CD4-positive, alpha-beta T cell treated with Interleukin-17A for 1 hour (primary cell): Measurements from ENCODE around the gene CAPNS1.
"Not testable (repeated sequence)": the region's sequence is repeated elsewhere in the genome, so short reads cannot be mapped to it uniquely, and the experiment has no call there.

Source experiments
- DNase-seq: peaks from one replicate; pipeline ENCODE4 v3.0.0-alpha.2; 2020

CAPNS1 gene

DNA sequence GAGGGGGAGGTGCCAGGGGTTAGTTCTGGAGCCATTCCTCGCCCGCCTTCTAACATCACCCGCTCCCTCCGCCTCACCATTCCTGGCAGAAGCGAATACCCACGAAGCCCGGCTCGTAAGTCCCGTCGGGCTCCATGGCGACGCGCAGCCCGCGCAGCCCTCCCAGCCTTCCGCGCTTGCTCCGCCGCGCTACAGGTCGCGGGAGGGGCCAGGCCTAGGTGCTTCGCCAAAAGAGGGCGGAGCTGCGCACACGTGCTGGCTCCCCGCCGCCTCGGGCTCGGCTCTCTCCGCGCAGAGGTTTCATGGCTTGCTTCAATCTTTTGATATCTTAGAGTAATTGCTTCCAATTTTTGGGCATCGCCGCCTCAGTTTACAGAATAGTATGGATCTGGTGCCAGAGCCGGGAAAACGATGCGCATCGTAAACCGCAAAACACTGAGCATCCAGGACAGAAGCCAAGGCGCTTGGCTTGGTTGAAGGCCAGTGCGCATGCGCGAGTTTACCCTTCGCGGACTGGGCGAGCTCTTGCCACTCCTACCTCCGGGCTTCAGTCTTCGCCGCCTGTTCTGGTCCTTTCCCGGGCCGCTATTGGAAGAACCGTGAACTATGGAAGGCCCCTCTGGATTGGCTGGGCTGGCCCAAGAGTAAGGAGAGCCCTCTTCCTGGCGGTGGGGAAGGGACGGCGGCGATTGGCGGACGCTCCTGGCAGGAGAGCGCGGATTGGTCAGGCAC lies 25.0 kb upstream of the CAPNS1 start, which contains the start of gene POLR2I:
Gene POLR2I, minus strand, starts transcription at position 155 of the 732 bp plus-strand sequence. Its CDS starts 19 bp downstream, at position 136.
- peak; percentile 100 for DNase-seq

DNA sequence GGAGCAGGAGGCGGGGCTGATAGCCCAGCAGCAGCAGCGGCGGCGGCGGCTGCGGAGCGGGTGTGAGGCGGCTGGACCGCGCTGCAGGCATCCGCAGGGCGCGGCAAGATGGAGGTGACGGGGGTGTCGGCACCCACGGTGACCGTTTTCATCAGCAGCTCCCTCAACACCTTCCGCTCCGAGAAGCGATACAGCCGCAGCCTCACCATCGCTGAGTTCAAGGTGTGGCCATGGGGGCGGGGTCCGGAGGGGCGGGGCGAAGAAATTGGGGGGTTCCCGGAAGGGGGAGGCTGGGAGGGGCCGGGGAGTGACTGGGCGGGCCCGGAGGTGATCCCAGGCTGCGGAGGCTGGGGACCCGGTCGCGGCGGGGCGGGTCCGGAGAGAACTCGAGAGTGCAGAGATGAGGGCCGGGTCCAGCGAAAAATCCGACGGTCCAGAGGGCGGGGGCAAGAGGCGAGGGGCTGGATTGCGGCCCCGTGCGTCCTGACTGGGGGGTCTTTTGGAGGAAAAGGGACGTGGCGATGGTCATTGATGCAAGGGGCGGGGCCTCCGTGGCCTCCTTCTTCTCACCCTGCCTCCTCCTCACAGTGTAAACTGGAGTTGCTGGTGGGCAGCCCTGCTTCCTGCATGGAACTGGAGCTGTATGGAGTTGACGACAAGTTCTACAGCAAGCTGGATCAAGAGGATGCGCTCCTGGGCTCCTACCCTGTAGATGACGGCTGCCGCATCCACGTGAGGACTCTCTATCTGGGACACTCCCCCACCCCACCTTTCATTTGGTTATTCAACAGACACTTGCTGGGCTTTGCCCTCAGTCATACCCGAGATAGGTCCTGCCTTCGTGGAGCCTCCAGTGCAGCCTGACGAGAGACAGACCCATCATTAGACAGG lies 24.2 kb upstream of the CAPNS1 start, which contains the start of gene TBCB:
Gene TBCB, plus strand, starts transcription at position 16 of the 891 bp plus-strand sequence. Its CDS starts 93 bp downstream, at position 109.
- no peak for DNase-seq

DNA sequence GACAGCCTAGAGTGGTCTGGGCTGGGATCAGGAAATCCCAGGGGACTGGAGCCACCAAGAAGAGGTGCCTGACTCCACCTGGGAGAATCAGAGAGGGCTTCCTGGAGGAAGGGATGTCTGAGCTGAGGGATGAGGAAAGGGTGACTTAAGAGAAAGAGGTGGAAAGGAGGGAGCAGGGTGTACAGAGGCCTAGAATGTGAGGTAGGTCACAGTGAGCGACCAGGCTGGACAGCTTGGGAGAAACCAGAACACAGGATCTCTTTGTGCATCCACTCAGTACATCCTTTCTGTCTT lies 23.6 kb upstream of the CAPNS1 start:
- DNase-seq: no peak

DNA sequence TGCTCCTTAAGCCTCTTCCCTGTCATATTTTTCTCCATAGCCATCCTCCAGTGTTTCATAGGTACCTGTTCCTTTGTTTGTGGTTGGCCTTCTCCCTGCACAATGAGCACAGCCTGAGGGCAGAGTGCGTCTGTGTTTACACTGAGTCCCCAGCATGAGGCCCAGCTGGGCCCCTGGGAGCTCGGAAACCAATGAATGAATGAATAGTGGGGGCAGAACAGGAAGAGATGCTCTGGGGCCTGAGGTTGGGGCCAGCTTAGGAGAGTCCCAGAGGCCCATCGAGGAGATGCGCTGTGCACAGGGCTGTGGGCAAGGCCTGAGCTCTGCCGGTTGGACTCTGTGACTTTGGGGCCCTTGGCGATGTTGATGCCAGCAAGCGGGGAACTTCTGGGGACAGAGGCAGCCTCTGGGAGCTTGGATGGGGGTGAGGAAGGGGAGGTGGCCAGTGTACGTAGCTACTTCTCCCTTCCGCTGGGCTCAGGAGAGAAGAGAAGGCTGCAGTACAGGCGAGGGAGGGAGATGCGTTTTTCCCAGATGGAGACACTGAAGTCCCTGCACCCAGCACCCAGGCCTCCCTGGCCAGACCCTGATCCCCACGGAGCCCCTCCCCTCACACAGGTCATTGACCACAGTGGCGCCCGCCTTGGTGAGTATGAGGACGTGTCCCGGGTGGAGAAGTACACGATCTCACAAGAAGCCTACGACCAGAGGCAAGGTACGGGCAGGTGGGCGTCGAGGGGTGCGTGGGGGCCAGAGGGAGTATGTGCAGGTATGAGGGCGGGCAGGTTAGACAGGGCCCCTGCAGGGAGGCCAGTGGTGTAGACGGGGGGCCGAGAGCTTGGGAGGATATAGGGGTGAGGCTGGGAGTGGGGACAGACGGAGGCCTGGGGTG lies 19.5 kb upstream of the CAPNS1 start:
- DNase-seq: no peak

DNA sequence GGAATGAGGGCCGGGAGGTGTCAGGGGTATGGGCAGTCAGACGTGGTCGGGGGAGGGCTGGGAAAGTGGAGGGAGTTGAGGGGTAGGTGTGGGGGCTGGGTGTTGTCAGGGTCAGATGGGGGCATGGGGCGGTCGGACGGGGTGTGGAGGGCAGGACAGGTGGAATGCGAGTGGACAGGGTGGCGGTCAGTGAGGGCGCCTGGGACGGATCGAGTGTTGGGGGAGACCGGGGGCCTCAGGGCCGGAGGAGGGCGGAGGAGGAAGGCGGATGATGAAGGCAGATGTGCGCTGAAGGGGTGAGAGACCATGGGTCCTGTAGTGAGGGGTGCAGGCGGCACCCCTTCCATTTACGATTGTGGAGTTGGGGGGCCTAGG lies 18.9 kb upstream of the CAPNS1 start:
- no peak for DNase-seq

GRCh38 chr19:36121486-36122124 lies 18.3 kb upstream of the CAPNS1 start:
- DNase-seq: no peak

- DNase-seq: no peak
These were observed 14.3 kb upstream of the CAPNS1 start for GRCh38 chr19:36125557-36125956.

GRCh38 chr19:36128392-36128736 lies 11.5 kb upstream of the CAPNS1 start:
- peak; percentile 11 for DNase-seq

DNA sequence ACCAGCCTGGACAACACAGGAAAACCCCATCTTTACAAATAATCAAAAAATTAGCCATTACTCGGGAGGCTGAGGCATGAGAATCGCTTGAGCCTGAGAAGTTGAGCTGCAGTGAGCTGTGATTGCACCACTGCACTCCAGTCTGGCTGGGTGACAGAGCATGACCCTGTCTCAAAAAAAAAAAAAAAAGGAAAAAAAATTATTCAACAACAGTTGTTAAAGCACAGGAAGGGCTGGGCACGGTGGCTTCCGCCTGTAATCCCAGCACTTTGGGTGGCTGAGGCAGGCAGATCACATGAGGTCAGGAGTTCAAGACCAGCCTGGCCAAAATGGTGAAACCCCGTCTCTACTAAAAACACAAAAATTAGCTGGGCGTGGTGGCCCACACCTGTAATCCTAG lies 8.6 kb upstream of the CAPNS1 start:
- peak; percentile 39 for DNase-seq

DNA sequence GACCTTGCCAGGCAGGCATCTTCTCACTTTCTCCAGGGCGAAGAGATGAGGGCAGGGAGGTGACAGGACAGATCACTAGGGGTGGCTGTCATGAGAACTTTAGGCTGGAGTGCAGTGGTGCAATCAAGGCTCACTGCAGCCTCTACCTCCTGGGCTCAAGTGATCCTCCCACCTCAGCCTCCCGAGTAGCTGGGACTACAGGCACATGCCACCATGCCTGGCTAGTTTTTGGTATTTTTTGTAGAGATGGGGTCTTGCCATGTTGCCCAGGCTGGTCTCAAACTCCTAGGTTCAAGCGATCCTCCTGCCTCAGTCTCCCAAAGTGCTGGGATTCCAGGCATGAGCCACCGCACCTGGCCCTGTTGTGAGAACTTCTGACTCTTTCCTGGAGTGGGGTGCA lies 5.0 kb upstream of the CAPNS1 start:
- not testable (repeated sequence) for DNase-seq

DNA sequence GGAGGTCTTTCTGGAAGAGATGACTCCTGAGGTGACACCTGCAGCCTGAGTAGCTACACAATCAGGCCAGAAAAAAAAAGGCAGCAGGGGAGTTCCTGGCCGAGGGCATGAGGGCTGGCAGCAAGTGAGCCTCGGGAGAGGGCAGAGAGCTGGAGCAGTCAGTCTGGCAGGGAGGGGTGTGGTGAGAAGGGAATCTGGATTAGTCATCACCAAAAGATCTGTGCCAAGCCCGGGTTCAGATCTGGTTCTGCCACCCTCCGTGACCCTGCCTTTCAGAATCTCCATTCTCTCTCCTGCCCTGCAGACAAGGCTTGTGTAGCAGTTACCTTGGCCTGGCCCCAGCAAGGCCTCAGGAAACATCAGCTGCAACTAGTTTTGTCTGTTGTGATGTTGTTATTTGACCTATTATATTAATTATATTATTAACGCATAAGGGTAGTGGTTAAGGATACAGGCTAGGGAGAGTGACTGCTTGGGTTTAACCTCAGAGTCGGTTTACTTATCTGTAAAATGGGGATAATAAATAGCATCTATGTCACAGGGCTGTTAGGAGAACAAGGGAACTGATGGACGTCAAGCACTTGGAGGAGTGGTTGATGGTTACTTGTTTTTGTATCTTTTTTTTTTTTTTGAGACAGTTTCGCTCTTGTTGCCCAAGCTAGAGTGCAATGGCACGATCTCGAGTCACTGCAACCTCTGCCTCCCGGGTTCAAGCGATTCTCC lies 2.7 kb upstream of the CAPNS1 start:
- DNase-seq: no peak

DNA sequence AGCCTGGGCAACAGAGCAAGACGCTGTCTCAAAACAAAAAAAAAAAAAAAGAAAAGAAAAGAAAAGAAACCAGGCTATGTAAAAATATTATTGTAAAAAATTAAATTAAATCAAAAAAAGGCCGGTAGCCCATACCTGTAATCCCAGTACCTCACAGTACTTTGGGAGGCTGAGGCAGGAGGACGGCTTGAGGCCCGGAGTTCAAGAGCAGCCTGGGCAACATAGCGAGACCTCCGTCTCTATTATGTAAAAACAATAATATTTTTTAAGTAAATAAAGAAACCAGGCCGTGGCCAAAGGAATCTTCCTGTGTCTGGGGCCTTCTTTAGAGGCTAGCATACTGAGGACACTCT lies 770 bp upstream of the CAPNS1 start:
- no peak for DNase-seq

DNA sequence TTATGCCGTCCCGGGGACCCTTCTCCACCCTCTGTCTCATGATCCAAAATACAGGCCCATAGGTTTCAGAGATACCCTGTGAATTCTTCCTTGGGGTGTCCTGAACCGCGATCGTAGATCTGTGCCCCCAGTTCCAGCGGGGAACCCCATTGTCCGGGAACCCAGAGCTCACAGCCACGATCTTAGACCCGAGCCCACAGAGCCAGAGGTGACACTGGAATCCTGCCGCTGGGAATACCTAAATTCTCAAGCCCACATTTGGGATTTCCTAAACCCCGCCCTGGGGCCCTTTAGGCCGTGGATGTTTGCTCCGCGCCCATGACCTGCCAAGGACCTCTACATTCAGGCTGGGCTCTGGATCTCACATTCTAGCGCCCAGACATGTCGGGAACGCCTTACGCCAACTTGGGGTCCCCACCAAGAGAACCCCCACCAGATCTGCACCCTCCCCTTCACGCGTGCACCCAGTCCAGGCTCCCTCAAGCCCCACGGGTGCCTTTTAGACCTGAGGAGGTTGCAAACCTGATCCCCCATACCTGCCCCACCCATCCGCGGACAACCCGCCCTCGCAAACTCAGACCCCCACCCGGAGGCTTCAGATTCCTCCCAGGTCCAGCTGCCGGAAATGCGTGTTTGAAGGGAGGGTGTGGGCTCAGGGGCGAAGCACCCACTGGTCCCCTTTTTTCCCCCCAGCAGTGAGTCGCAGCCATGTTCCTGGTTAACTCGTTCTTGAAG lies 605 bp downstream of the CAPNS1 start:
- no peak for DNase-seq

GRCh38 chr19:36141039-36141927 lies 1.4 kb downstream of the CAPNS1 start:
- peak; percentile 95 for DNase-seq

- no peak for DNase-seq
These were observed 2.2 kb downstream of the CAPNS1 start for GRCh38 chr19:36142046-36142445.

DNA sequence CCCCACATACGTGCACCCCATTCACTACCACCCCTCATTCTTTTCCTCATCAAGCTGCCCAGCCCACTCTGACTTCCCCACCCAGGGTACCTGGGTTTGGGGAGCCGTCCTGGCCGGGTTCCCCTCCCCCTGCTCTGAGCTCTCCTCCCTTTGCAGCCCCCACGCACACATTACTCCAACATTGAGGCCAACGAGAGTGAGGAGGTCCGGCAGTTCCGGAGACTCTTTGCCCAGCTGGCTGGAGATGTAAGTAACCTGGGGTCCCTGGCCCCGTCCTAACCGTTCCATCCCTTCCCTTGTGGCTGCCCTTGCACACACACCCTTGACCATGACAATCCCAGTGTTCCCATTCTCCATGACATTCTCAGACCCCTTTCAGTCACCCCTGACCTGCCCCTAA lies 2.6 kb downstream of the CAPNS1 start:
- no peak for DNase-seq

DNA sequence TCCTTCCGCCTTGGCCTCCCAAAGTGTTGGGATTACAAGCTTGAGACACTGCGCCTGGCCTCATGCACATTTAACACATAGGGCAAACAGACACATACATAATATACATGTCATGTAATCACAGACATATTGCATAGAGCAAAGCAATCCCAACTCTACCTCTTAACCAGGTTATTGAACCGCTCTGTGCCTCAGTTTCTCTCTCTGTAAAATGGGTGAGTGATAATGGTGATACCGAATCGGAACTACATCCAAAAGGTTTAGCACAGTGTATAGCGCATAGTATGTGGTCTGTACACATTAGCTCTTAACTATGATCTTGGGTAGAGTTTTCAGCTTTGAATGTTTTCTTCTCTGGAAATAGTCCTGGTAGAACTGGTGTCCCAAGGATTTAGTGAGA lies 4.8 kb downstream of the CAPNS1 start:
- no peak for DNase-seq

- DNase-seq: no peak
These were observed 10.0 kb downstream of the CAPNS1 start for GRCh38 chr19:36149673-36150406.

GRCh38 chr19:36150586-36150985 lies 10.7 kb downstream of the CAPNS1 start:
- DNase-seq: no peak
